Measurements from ENCODE around the gene SARS1. TPM values are rescaled to one million over a fixed set of nuclear protein-coding genes. Genes with fewer than 3 reads are reported as not detected.

The SARS1 gene
- total and polyA plus RNA-seq, 7 experiments from 2014 or later: 110 to 179 (median 135) TPM

DNA sequence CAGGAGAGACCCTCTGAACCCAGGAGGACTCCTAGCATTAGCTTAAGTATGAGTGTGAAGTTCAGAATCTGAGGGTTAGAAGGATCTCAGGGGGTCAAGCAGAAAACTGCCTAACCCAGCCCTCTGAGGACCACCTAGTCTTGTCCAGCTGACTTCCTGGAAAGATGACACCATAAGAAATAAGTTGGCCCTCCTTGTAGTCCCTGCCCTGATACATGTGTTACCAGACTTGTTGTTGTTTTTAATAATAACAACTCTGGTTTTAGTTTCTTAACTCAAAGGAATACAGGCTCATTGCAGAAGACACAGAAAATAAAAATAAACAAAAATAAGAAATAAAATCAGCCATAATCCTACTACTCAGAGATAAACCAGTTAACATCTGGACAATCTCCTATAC is 21.8 kb upstream of the SARS1 start:
- H3K36me3 Mint-ChIP-seq: peaks cover 0 to 19% (median 0%) of the 10 kb centered on the region in 5 donors
- H3K4me3 Mint-ChIP-seq: no peak overlapping the region
- Histone ChIP-seq H3K36me3 (ENCODE audit: control insufficient read depth in 2 of 3, insufficient read depth in 3 of 3, low read length in 3 of 3) (no peaks in the 10 kb centered on the region), H3K27ac (ENCODE audit: low read depth, low read length) (no peak overlapping the region), H3K4me1 (ENCODE audit: control insufficient read depth in 2 of 2, insufficient read depth in 2 of 2, low read length in 2 of 2) (no peaks in the 10 kb centered on the region), H3K9me3 (ENCODE audit: control insufficient read depth in 2 of 3, low read length in 3 of 3) (no peaks in the 10 kb centered on the region), H3K4me3 (ENCODE audit: low read length) (no peak overlapping the region), H3K27me3 (ENCODE audit: control insufficient read depth in 2 of 2, insufficient read depth in 2 of 2, low read length in 2 of 2) (no peaks in the 10 kb centered on the region)
- no peaks in the 10 kb centered on the region for H3K27me3 Mint-ChIP-seq
- POLR2A ChIA-PET: no interaction called here
- H3K9me3 Mint-ChIP-seq: no peaks in the 10 kb centered on the region
- no peak overlapping the region for H3K27ac Mint-ChIP-seq
- intact Hi-C loops (cut with micrococcal nuclease): loop anchor here in 1 of 2 donors (5.0 kb wide), 2 partner anchors 80 to 365 kb away; partner anchors contain the start of gene ELAPOR1
- ATAC-seq: no peak
- CTCF ChIA-PET: no interaction called here
- peaks cover 0 to 12% (median 4%) of the 10 kb centered on the region in 7 donors for H3K4me1 Mint-ChIP-seq
- DNase-seq: no peak

DNA sequence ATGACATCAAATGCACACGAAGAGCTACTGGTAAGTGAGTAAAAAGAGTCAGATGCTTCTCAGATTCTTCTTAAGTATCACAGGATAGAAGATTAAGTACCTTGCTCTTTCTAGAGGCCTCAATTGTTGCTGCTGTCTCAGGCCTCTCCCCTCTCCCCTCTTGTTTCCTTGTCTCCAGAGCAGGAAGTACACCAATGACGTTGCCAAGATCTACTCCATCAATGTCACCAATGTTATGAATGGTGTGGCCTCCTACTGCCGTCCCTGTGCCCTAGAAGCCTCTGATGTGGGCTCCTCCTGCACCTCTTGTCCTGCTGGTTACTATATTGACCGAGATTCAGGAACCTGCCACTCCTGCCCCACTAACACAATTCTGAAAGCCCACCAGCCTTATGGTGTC is 21.3 kb upstream of the SARS1 start:
- H3K27ac Mint-ChIP-seq: no peak overlapping the region
- intact Hi-C loops (cut with micrococcal nuclease): loop anchor here in 1 of 2 donors (5.0 kb wide), 2 partner anchors 80 to 365 kb away; partner anchors contain the start of gene ELAPOR1
- no peak for ATAC-seq

DNA sequence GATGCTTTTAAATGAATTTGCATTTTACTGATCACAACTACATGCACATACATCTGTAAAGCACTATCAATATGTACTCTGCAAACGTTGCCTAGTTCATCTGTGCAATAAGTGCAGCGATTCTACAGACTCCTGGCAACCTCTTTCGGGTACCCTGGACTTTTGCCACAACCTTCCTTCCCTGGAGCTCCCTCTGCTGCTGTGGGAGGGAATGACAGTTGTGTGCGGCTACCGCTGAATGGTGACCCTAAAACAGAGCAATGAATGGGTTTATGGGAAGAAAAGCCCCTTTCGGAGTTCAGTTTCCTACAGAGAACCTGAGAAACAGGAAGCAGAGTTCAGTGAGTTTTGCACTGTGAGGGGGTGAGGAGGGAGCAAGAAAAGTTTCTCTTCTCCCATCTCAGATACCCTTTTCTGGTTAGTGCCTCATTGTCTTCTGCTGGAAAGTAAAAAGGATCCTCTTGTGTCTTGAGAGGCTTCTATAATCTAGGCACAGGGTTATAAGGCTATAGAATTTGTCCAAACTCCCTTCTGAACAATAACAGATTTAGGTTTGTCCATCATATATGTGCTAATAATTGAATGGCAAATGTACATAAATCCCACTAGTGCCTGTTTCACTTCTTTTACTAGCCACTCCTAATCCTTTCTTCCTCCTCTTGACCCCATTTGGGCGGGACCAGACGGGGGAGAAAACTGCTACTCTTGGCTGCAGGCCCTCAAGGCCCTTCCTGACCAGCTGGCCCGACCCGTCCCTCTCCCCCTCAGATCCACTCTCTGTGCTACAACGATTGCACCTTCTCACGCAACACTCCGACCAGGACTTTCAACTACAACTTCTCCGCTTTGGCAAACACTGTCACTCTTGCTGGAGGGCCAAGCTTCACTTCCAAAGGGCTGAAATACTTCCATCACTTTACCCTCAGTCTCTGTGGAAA is 19.8 kb upstream of the SARS1 start:
- ChIA-PET POLR2A (no interaction called here), CTCF (interaction anchor here (0.9 to 1.5 kb wide), 5 partner anchors 18 to 95 kb away, joined by 3 to 4 read pairs (median 4); no protein-coding TSS in a partner anchor)

More for the DNA sequence above, 21.3 kb upstream of the SARS1 start:
- ChIA-PET CTCF (interaction anchor here (0.9 kb wide), 1 partner anchor 32 kb away, joined by 4 read pairs; no protein-coding TSS in a partner anchor), POLR2A (no interaction called here)
- Mint-ChIP-seq H3K4me1 (peaks cover 0 to 15% (median 4%) of the 10 kb centered on the region in 7 donors), H3K4me3 (no peak overlapping the region), H3K9me3 (no peaks in the 10 kb centered on the region), H3K27me3 (no peaks in the 10 kb centered on the region), H3K36me3 (peaks cover 0 to 19% (median 0%) of the 10 kb centered on the region in 5 donors)
- H3K9me3 ChIP-seq (ENCODE audit: control insufficient read depth in 2 of 3, low read length in 3 of 3): no peaks in the 10 kb centered on the region
- H3K4me3 ChIP-seq (ENCODE audit: low read length): no peak overlapping the region
- no peaks in the 10 kb centered on the region for H3K4me1 ChIP-seq (ENCODE audit: control insufficient read depth in 2 of 2, insufficient read depth in 2 of 2, low read length in 2 of 2)
- H3K27me3 ChIP-seq (ENCODE audit: control insufficient read depth in 2 of 2, insufficient read depth in 2 of 2, low read length in 2 of 2): no peaks in the 10 kb centered on the region
- H3K27ac ChIP-seq (ENCODE audit: low read depth, low read length): no peak overlapping the region
- no peaks in the 10 kb centered on the region for H3K36me3 ChIP-seq (ENCODE audit: control insufficient read depth in 2 of 3, insufficient read depth in 3 of 3, low read length in 3 of 3)
- no peak for DNase-seq

DNA sequence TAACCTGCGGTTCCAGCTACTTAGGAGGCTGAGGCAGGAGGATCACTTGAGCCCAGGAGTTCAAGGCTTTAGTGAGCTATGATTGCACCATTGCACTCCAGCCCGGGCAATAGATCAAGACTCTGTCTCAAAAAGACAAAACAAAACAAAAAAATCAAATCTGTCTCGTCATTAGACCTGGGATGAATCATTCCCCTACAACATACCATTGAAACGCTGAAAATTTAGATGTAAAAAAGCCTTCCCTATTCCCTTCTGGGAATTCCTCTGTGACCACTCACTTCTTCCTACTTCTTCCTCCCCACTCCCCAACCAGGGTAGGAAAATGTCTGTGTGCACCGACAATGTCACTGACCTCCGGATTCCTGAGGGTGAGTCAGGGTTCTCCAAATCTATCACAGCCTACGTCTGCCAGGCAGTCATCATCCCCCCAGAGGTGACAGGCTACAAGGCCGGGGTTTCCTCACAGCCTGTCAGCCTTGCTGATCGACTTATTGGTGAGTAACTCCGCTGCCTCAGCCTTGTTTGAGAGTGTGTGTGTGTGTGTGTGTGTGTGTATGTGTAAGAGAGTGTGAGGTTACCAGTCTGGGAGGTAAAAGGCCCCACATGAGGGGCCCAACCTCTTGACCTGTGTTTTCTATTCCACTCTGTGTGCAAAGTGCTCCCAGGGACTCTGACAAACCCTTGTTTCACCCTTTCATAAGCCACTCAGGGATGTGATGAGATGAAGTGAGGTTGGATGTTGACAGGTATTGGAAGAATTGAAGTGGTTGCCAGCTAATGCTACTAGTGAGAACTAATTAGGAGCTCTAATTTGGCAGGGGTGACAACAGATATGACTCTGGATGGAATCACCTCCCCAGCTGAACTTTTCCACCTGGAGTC is 16.3 kb upstream of the SARS1 start:
- Histone ChIP-seq H3K4me3 (ENCODE audit: low read length) (no peak overlapping the region), H3K4me1 (ENCODE audit: control insufficient read depth in 2 of 2, insufficient read depth in 2 of 2, low read length in 2 of 2) (peaks cover 0 to 12% of the 10 kb centered on the region in 2 donors), H3K9me3 (ENCODE audit: control insufficient read depth in 2 of 3, low read length in 3 of 3) (no peaks in the 10 kb centered on the region), H3K36me3 (ENCODE audit: control insufficient read depth in 2 of 3, insufficient read depth in 3 of 3, low read length in 3 of 3) (no peaks in the 10 kb centered on the region), H3K27ac (ENCODE audit: low read depth, low read length) (no peak overlapping the region), H3K27me3 (ENCODE audit: control insufficient read depth in 2 of 2, insufficient read depth in 2 of 2, low read length in 2 of 2) (no peaks in the 10 kb centered on the region)
- intact Hi-C loops (cut with micrococcal nuclease): loop anchor here in 1 of 2 donors (5.0 kb wide), 1 partner anchor 505 kb away; the partner anchor contains the start of gene PRPF38B
- H3K4me1 Mint-ChIP-seq: peaks cover 5 to 28% (median 21%) of the 10 kb centered on the region in 7 donors
- ChIA-PET POLR2A (interaction anchor here (0.6 to 2.8 kb wide), 2 partner anchors 9 to 16 kb away, joined by 3 to 14 read pairs; partner anchors contain the start of gene SARS1), CTCF (interaction anchor here (0.6 kb wide), 3 partner anchors 15 to 272 kb away, joined by 3 to 5 read pairs (median 4); no protein-coding TSS in a partner anchor)
- H3K4me3 Mint-ChIP-seq: no peak overlapping the region
- peaks cover 0 to 14% (median 0%) of the 10 kb centered on the region in 5 donors for H3K36me3 Mint-ChIP-seq
- no peaks in the 10 kb centered on the region for H3K9me3 Mint-ChIP-seq
- H3K27ac Mint-ChIP-seq: peak overlapping the region in 1 of 9 donors; percentile 7
- DNase-seq (no peak), ATAC-seq (no peak)
- H3K27me3 Mint-ChIP-seq: no peaks in the 10 kb centered on the region

More for the DNA sequence above, 19.8 kb upstream of the SARS1 start:
- peaks cover 2 to 18% (median 5%) of the 10 kb centered on the region in 7 donors for H3K4me1 Mint-ChIP-seq
- peak; percentile 81 for ATAC-seq
- H3K27me3 Mint-ChIP-seq: no peaks in the 10 kb centered on the region
- intact Hi-C loops (cut with micrococcal nuclease): loop anchor here (1.0 to 5.0 kb wide), 5 partner anchors 32 to 367 kb away; partner anchors contain the start of gene ELAPOR1 (in 1 of the 2)
- Histone ChIP-seq H3K9me3 (ENCODE audit: control insufficient read depth in 2 of 3, low read length in 3 of 3) (no peaks in the 10 kb centered on the region), H3K36me3 (ENCODE audit: control insufficient read depth in 2 of 3, insufficient read depth in 3 of 3, low read length in 3 of 3) (no peaks in the 10 kb centered on the region), H3K4me1 (ENCODE audit: control insufficient read depth in 2 of 2, insufficient read depth in 2 of 2, low read length in 2 of 2) (peaks cover 0 to 1% of the 10 kb centered on the region in 2 donors), H3K27ac (ENCODE audit: low read depth, low read length) (no peak overlapping the region), H3K4me3 (ENCODE audit: low read length) (no peak overlapping the region), H3K27me3 (ENCODE audit: control insufficient read depth in 2 of 2, insufficient read depth in 2 of 2, low read length in 2 of 2) (no peaks in the 10 kb centered on the region)
- H3K4me3 Mint-ChIP-seq: no peak overlapping the region
- H3K36me3 Mint-ChIP-seq: peaks cover 0 to 19% (median 0%) of the 10 kb centered on the region in 5 donors
- peak in 7 of 9 donors; percentile 25 to 68 (median 42) for DNase-seq
- no peaks in the 10 kb centered on the region for H3K9me3 Mint-ChIP-seq
- H3K27ac Mint-ChIP-seq: peak overlapping the region in 1 of 9 donors; percentile 76

DNA sequence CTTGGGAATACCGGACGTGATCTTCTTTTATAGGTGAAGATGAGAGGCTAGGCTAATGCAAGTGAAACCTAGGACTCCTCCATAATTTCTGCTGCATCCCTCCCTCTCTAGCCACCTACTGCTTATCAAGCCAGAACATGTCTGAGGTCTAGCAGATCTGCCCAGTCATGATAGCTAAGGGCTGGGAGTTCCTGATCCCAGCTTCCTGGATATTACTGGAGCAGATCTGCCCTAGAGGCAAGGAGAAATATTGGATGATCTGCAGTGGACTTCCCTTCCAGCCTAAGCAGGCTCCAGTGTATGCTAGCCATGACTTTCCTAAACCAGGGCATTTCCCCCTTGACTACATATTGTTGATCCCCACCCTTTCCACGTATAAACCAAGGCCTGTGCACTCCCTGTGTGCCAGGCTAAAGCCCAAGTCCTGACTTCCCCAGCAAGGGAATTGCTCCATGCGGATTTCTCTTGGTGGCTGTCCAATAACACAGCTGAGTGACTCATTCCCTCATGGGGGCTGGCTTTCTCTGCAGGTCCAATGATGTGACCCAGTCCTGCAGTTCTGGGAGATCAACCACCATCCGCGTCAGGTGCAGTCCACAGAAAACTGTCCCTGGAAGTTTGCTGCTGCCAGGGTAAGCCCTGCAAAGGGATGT is 15.5 kb upstream of the SARS1 start:
- Histone ChIP-seq H3K9me3 (ENCODE audit: control insufficient read depth in 2 of 3, low read length in 3 of 3) (no peaks in the 10 kb centered on the region), H3K36me3 (ENCODE audit: control insufficient read depth in 2 of 3, insufficient read depth in 3 of 3, low read length in 3 of 3) (no peaks in the 10 kb centered on the region), H3K4me3 (ENCODE audit: low read length) (no peak overlapping the region), H3K4me1 (ENCODE audit: control insufficient read depth in 2 of 2, insufficient read depth in 2 of 2, low read length in 2 of 2) (peaks cover 0 to 12% of the 10 kb centered on the region in 2 donors), H3K27me3 (ENCODE audit: control insufficient read depth in 2 of 2, insufficient read depth in 2 of 2, low read length in 2 of 2) (no peaks in the 10 kb centered on the region), H3K27ac (ENCODE audit: low read depth, low read length) (no peak overlapping the region)
- Mint-ChIP-seq H3K36me3 (peaks cover 0 to 15% (median 0%) of the 10 kb centered on the region in 5 donors), H3K27me3 (no peaks in the 10 kb centered on the region), H3K27ac (no peak overlapping the region), H3K9me3 (no peaks in the 10 kb centered on the region), H3K4me1 (peaks cover 5 to 28% (median 21%) of the 10 kb centered on the region in 7 donors), H3K4me3 (no peak overlapping the region)
- ChIA-PET POLR2A (interaction anchor here (2.8 kb wide), 1 partner anchor 16 kb away, joined by 14 read pairs; the partner anchor contains the start of gene SARS1), CTCF (no interaction called here)
- intact Hi-C loops (cut with micrococcal nuclease): loop anchor here in 1 of 2 donors (5.0 kb wide), 1 partner anchor 506 kb away; the partner anchor contains the start of gene PRPF38B
- DNase-seq: no peak
- ATAC-seq: no peak
